Smooth muscle cell (in vitro differentiated cells): ENCODE data around the gene ARL4C. TPM values are rescaled to one million over a fixed set of nuclear protein-coding genes. Genes with fewer than 3 reads are reported as not detected.

Experiments
- DNase-seq: peaks from one replicate; lab custom pipeline; 2025; ENCODE audit not compliant: unreplicated experiment; lab: John Stamatoyannopoulos, UW
- H2AFZ ChIP-seq: fragments of 200-600 bp; sonication (generic); 2 replicates; pipeline ENCODE4 v1.6.0; 2016; ENCODE audit warnings: antibody characterized with exemption, low read depth, mild to moderate bottlenecking
- H3F3A ChIP-seq: fragments of 200-600 bp; sonication (generic); 2 replicates; pipeline ENCODE4 v1.6.0; 2017; ENCODE audit warnings: antibody characterized with exemption, low read depth
- H3K27ac ChIP-seq: fragments of 200-600 bp; sonication (generic); 2 replicates; pipeline ENCODE4 v1.5.1; 2016; ENCODE audit warnings: low read depth, mild to moderate bottlenecking
- H3K27me3 ChIP-seq: fragments of 200-600 bp; sonication (generic); 2 replicates; pipeline ENCODE4 v1.6.1; 2016; ENCODE audit warnings: low read depth, mild to moderate bottlenecking
- H3K36me3 ChIP-seq: fragments of 200-600 bp; sonication (generic); 2 replicates; pipeline ENCODE4 v1.5.1; 2016; ENCODE audit warnings: low read depth
- H3K4me1 ChIP-seq: fragments of 200-600 bp; sonication (generic); 2 replicates; pipeline ENCODE4 v1.5.1; 2016; ENCODE audit warnings: low read depth
- H3K4me2 ChIP-seq: fragments of 200-600 bp; sonication (generic); 2 replicates; pipeline ENCODE4 v1.6.0; 2016; ENCODE audit warnings: mild to moderate bottlenecking
- H3K4me3 ChIP-seq: fragments of 200-600 bp; sonication (generic); 2 replicates; pipeline ENCODE4 v1.5.1; 2016; ENCODE audit warnings: mild to moderate bottlenecking
- H3K79me2 ChIP-seq: fragments of 200-600 bp; sonication (generic); 2 replicates; pipeline ENCODE4 v1.6.0; 2016; ENCODE audit warnings: low read depth, mild to moderate bottlenecking
- H3K9ac ChIP-seq: fragments of 200-600 bp; sonication (generic); 2 replicates; pipeline ENCODE4 v1.6.0; 2016; ENCODE audit warnings: low read depth
- H3K9me3 ChIP-seq: fragments of 200-600 bp; sonication (generic); replicated peaks from 2 replicates; pipeline ENCODE4 v1.5.1; 2016; ENCODE audit warnings: low read depth
- H4K20me1 ChIP-seq: fragments of 200-600 bp; sonication (generic); 2 replicates; pipeline ENCODE4 v1.6.0; 2016; ENCODE audit warnings: low read depth
- CTCF ChIP-seq: fragments of 200-600 bp; sonication (generic); IDR thresholded peaks from 2 replicates; pipeline ENCODE4 v1.5.1; 2017; ENCODE audit warnings: borderline replicate concordance, mild to moderate bottlenecking, antibody characterized with exemption; ENCODE audit not compliant: insufficient read depth, poor library complexity, severe bottlenecking
- WGBS: methylation state at CpG from one replicate; pipeline ENCODE4 v1.1.7; 2016; ENCODE audit warnings: low lambda C conversion rate; 5-methylcytosine and 5-hydroxymethylcytosine counted together
- polyA plus RNA-seq: library from polyadenylated mRNA; unstranded; fragments of >200 nt; fragmentation: Nextera tagmentation; extraction: Ambion mirVana; gene quantifications from 2 replicates; pipeline ENCODE4 v1.2.1, GENCODE V29; 2016
- total RNA-seq: library from RNA; depleted of rRNA; stranded (reverse); fragments of >200 nt; gene quantifications from 2 replicates; pipeline ENCODE4 v1.2.3, GENCODE V29; 2014

Gene ARL4C
- total and polyA plus RNA-seq, 2 experiments from 2014 or later = 8.0 to 9.5 TPM

GRCh38 chr2:234483568-234484251 is 13.2 kb downstream of the ARL4C start:
- H3K79me2 ChIP-seq = no peaks in the 10 kb centered on the region
- no peaks in the 10 kb centered on the region for H4K20me1 ChIP-seq
- H3K27ac ChIP-seq = no peak overlapping the region
- peaks cover 3% of the 10 kb centered on the region for H3F3A ChIP-seq
- 87% methylated on average over 9 of the region's 9 CpGs for WGBS
- DNase-seq = no peak
- H3K4me1 ChIP-seq = peaks cover 3% of the 10 kb centered on the region
- H3K9ac ChIP-seq = no peak overlapping the region
- H3K4me3 ChIP-seq = no peak overlapping the region
- H3K27me3 ChIP-seq = no peaks in the 10 kb centered on the region
- no peaks in the 10 kb centered on the region for H3K36me3 ChIP-seq
- H3K9me3 ChIP-seq = no peaks in the 10 kb centered on the region
- no peak overlapping the region for H3K4me2 ChIP-seq
- no peak for TF ChIP-seq CTCF
- H2AFZ ChIP-seq = no peak overlapping the region

GRCh38 chr2:234481301-234481700 is 15.6 kb downstream of the ARL4C start:
- H3K27ac ChIP-seq = no peak overlapping the region
- H3K79me2 ChIP-seq = no peaks in the 10 kb centered on the region
- no peaks in the 10 kb centered on the region for H3K27me3 ChIP-seq
- H3K4me3 ChIP-seq = no peak overlapping the region
- H3K9me3 ChIP-seq = no peaks in the 10 kb centered on the region
- H2AFZ ChIP-seq = no peak overlapping the region
- no peak for TF ChIP-seq CTCF
- WGBS = 92% methylated on average over 5 of the region's 5 CpGs
- DNase-seq = no peak
- H3F3A ChIP-seq = no peaks in the 10 kb centered on the region
- no peaks in the 10 kb centered on the region for H4K20me1 ChIP-seq
- H3K9ac ChIP-seq = no peak overlapping the region
- H3K36me3 ChIP-seq = no peaks in the 10 kb centered on the region
- H3K4me1 ChIP-seq = no peaks in the 10 kb centered on the region
- H3K4me2 ChIP-seq = no peak overlapping the region

- no peak overlapping the region for H3K4me2 ChIP-seq
- DNase-seq = no peak
- no peak overlapping the region for H3K9ac ChIP-seq
- no peak overlapping the region for H2AFZ ChIP-seq
- no peaks in the 10 kb centered on the region for H3K27me3 ChIP-seq
- H3K4me1 ChIP-seq = no peaks in the 10 kb centered on the region
- TF ChIP-seq CTCF = no peak
- no peaks in the 10 kb centered on the region for H3K36me3 ChIP-seq
- H3K27ac ChIP-seq = no peak overlapping the region
- 82% methylated on average over 3 of the region's 3 CpGs for WGBS
- no peaks in the 10 kb centered on the region for H3F3A ChIP-seq
- no peak overlapping the region for H3K4me3 ChIP-seq
- H3K9me3 ChIP-seq = no peaks in the 10 kb centered on the region
- H3K79me2 ChIP-seq = no peaks in the 10 kb centered on the region
- H4K20me1 ChIP-seq = no peaks in the 10 kb centered on the region
These were observed 16.5 kb downstream of the ARL4C start for GRCh38 chr2:234480337-234480736.

- Histone ChIP-seq H3K27me3 (no peaks in the 10 kb centered on the region), H2AFZ (no peak overlapping the region), H3K4me2 (no peak overlapping the region), H3F3A (no peaks in the 10 kb centered on the region), H3K4me3 (no peak overlapping the region), H4K20me1 (no peaks in the 10 kb centered on the region), H3K79me2 (no peaks in the 10 kb centered on the region), H3K4me1 (no peaks in the 10 kb centered on the region), H3K9me3 (no peaks in the 10 kb centered on the region), H3K9ac (no peak overlapping the region), H3K36me3 (no peaks in the 10 kb centered on the region), H3K27ac (no peak overlapping the region)
- DNase-seq = no peak
- 95% methylated on average over 9 of the region's 9 CpGs for WGBS
- no peak for TF ChIP-seq CTCF
These were observed 17.4 kb downstream of the ARL4C start for GRCh38 chr2:234479465-234479864.
